ENCODE results near the gene ATG2A.

GRCh38 chr11:64881476-64881875 is 35.5 kb downstream of the ATG2A start:
- TF ChIP-seq CTCF (IDR thresholded peaks at IDR 0.05; ENCODE audit: poor library complexity) (no peak), EZH2phosphoT487 (IDR thresholded peaks at IDR 0.05; ENCODE audit: low read depth, severe bottlenecking, unreplicated experiment) (no peak)
